Left renal cortex interstitium (tissue), 4 donors: Measurements from ENCODE around the gene NLRP6. TPM values are rescaled to one million over a fixed set of nuclear protein-coding genes. Genes with fewer than 3 reads are reported as not detected.
"Not testable (repeated sequence)": the region's sequence is repeated elsewhere in the genome, so short reads cannot be mapped to it uniquely, and the experiment has no call there.

Experiments
- DNase-seq, 4 donors: peaks; one replicate each; pipeline ENCODE4 v3.0.0-alpha.2; 2013; ENCODE audit warnings: low read depth in 4 of 4, low spot score in 2 of 4, missing footprints in 1 of 4
- polyA plus RNA-seq, 4 donors: library from polyadenylated mRNA; unstranded; fragments of 120-200 nt; gene quantifications; one replicate each; pipeline ENCODE4 v1.2.1, GENCODE V29; 2013; ENCODE audit not compliant: insufficient read length in 4 of 4

NLRP6 gene
- polyA plus RNA-seq = under 1 TPM; 0.10 to 0.71 (median 0.47) TPM

GRCh38 chr11:278001-278951, at the start of gene NLRP6:
Gene NLRP6 (plus strand): TSS chr11:278407. CDS start chr11:278570, 163 bp downstream.
- no peak for DNase-seq

- no peak for DNase-seq
Observed at GRCh38 chr11:230431-230830, 47.8 kb upstream of the NLRP6 start.

GRCh38 chr11:232783-233565, 45.2 kb upstream of the NLRP6 start:
- DNase-seq = no peak

- DNase-seq = no peak
Observed at GRCh38 chr11:235180-235579, 43.0 kb upstream of the NLRP6 start.

GRCh38 chr11:235609-235996, 42.6 kb upstream of the NLRP6 start:
- DNase-seq = peak in 3 of 4 donors; percentile 5 to 39 (median 26)

GRCh38 chr11:235997-236773, 42.0 kb upstream of the NLRP6 start, which contains the start of gene SIRT3:
Gene SIRT3 (minus strand): TSS chr11:236342. CDS start chr11:236328, 14 bp downstream.
- peak; percentile 46 to 77 (median 66) for DNase-seq

GRCh38 chr11:236774-237767, 41.1 kb upstream of the NLRP6 start, which contains the start of gene PSMD13:
Gene PSMD13 (plus strand): TSS chr11:236976. CDS start chr11:237050, 74 bp downstream.
- DNase-seq = peak in 3 of 4 donors; percentile 67 to 79 (median 68)

GRCh38 chr11:238346-238745, 39.9 kb upstream of the NLRP6 start:
- DNase-seq = not testable (repeated sequence)

- no peak for DNase-seq
Observed at GRCh38 chr11:240315-240714, 37.9 kb upstream of the NLRP6 start.

GRCh38 chr11:241634-242033, 36.6 kb upstream of the NLRP6 start:
- no peak for DNase-seq

GRCh38 chr11:244376-244775, 33.8 kb upstream of the NLRP6 start:
- DNase-seq = no peak

- DNase-seq = no peak
Observed at GRCh38 chr11:249062-249461, 29.1 kb upstream of the NLRP6 start.

GRCh38 chr11:250274-250673, 27.9 kb upstream of the NLRP6 start:
- DNase-seq = no peak

GRCh38 chr11:250740-251299, 27.4 kb upstream of the NLRP6 start:
- DNase-seq = no peak

GRCh38 chr11:251550-251949, 26.7 kb upstream of the NLRP6 start:
- no peak for DNase-seq

- DNase-seq = no peak
Observed at GRCh38 chr11:252666-253065, 25.5 kb upstream of the NLRP6 start.

- no peak for DNase-seq
Observed at GRCh38 chr11:253160-253885, 24.9 kb upstream of the NLRP6 start.

GRCh38 chr11:253886-254270, 24.3 kb upstream of the NLRP6 start:
- DNase-seq = no peak
